H1 (cell line): ENCODE results near the gene PALM3. TPM values are rescaled to one million over a fixed set of nuclear protein-coding genes. Genes with fewer than 3 reads are reported as not detected.

ENCODE experiments used
- CHD1 ChIP-seq: IDR thresholded peaks from 2 replicates; pipeline ENCODE4 v1.6.1; 2012; ENCODE audit warnings: low read depth, low read length, improper control_type of control experiment
- MAX ChIP-seq: IDR thresholded peaks from 2 replicates; pipeline ENCODE4 v1.6.1; 2012; ENCODE audit warnings: inconsistent platforms
- polyA plus RNA-seq, 7 experiments: library from polyadenylated mRNA; depleted of rRNA in 3 of 7; stranded (reverse) in 5 of 7; unstranded in 2 of 7; fragments of >200 nt in 5 of 7; fragments of 200-250 nt in 2 of 7; gene quantifications; 1 replicate in 5 of 7; 2 replicates in 1 of 7; 4 replicates in 1 of 7; pipeline versions ENCODE4 v1.2.1 to v1.2.3, GENCODE V29; 2011 to 2013; ENCODE audit warnings: missing spikeins in 2 of 7, mixed read lengths in 2 of 7
- total RNA-seq: library from RNA; stranded (reverse); fragmentation: NEBNext Ultra II Directional; extraction: Animal tissue kit (Norgen Biotek cat#: 25700); gene quantifications from 2 replicates; pipeline ENCODE4 v1.2.1, GENCODE V29; 2021

The PALM3 gene
- total and polyA plus RNA-seq, 2 of the 8 experiments (the other 6 are each of a cell fraction or from before 2014, with no cell fraction given) = 5.8 to 31.3 TPM

- TF ChIP-seq CHD1 (no peak), MAX (no peak)
Measured at GRCh38 chr19:14058182-14059092, 3.4 kb downstream of the PALM3 start (continued).
